ENCODE data around the gene ACCS. TPM values are rescaled to one million over a fixed set of nuclear protein-coding genes. Genes with fewer than 3 reads are reported as not detected.

Gene ACCS
- total and polyA plus RNA-seq, 9 of the 15 experiments (the other 6 are each of a cell fraction or from before 2014, with no cell fraction given): 4.2 to 25.9 (median 16.3) TPM

GRCh38 chr11:44047931-44048431 is 18.1 kb upstream of the ACCS start, which contains the start of gene ACCSL:
ACCSL (plus strand) TSS chr11:44047981; CDS start chr11:44048037, 56 bp downstream.
- in situ Hi-C loops (cut with MboI): no loop called here
- CTCF ChIA-PET (ENCODE audit: low intra/inter-chr PET ratio): no interaction called here
- peaks cover 0 to 11% of the 10 kb centered on the region in 2 experiments; a peak in 4 of 5 replicates for H3K27me3 ChIP-seq (ENCODE audit: control insufficient read depth in 2 of 2, insufficient read depth in 2 of 2, low read length in 2 of 2)
- H3K4me3 ChIP-seq: no peak within 1 kb of the TSS
- H3K36me3 ChIP-seq (ENCODE audit: control insufficient read depth, insufficient read depth, low read length): no peaks in the 10 kb centered on the region
- BruUV-seq (replicated peaks): no TSS peak
- no peak within 1 kb of the TSS for H3K27ac ChIP-seq (ENCODE audit: extremely low read depth, low read depth, low read length)
- intact Hi-C loops (cut with micrococcal nuclease): no loop called here
- H3K4me1 ChIP-seq (replicated peaks in 1 of 2; ENCODE audit: control insufficient read depth in 2 of 2, insufficient read depth in 2 of 2, low read length in 2 of 2): no peaks in the 10 kb centered on the region; a peak in 1 of 5 replicates
- FAIRE-seq (no peak), ATAC-seq (peak; percentile 57; the same call in 2 of the 3 replicates), DNase-seq (ENCODE audit: extremely low read depth in 1 of 4, low spot score in 3 of 4) (peak in 2 of 4 experiments; percentile 18 to 21)
- peaks cover 5% of the 10 kb centered on the region for H3K9me1 ChIP-seq (ENCODE audit: control insufficient read depth, insufficient read depth, low read length)
- WGBS (ENCODE audit: insufficient coverage, low coverage, missing lambda C conversion rate): 2% methylated on average over 12 of the region's 12 CpGs
- H3K4me2 ChIP-seq (ENCODE audit: insufficient read depth, low read length): no peak within 1 kb of the TSS
- POLR2A ChIA-PET: interaction anchor here (0.7 to 0.8 kb wide), 3 partner anchors 14 to 852 kb away, joined by 3 read pairs; no protein-coding TSS in a partner anchor
- H3K9ac ChIP-seq (ENCODE audit: insufficient read depth in 1 of 2, low read depth in 2 of 2, low read length in 2 of 2): no peak within 1 kb of the TSS
- H4K20me1 ChIP-seq (replicated peaks; ENCODE audit: control insufficient read depth, insufficient read depth, low read length): no peaks in the 10 kb centered on the region
- no peaks in the 10 kb centered on the region for H3K79me2 ChIP-seq (ENCODE audit: control insufficient read depth, insufficient read depth, low read length)
- H2AFZ ChIP-seq (ENCODE audit: low read depth, low read length): no peak within 1 kb of the TSS
- no peaks in the 10 kb centered on the region for H3K9me3 ChIP-seq (replicated peaks; ENCODE audit: control insufficient read depth, insufficient read depth, low read depth, low read length)
- TF ChIP-seq ZNF24 (IDR thresholded peaks at IDR 0.05): no peak
- TF ChIP-seq ARID3A (IDR thresholded peaks at IDR 0.05; ENCODE audit: borderline replicate concordance, low read depth, low read length): no peak
- no peak for TF ChIP-seq ZNF197 (CRISPR knock-in tag; IDR thresholded peaks at IDR 0.05; ENCODE audit: low read depth)
- TF ChIP-seq KLF13 (tag; IDR thresholded peaks at IDR 0.05; ENCODE audit: borderline replicate concordance, low read depth): no peak
- peak; percentile 74 for TF ChIP-seq MAFG (tag; conservative IDR thresholded peaks at IDR 0.05)
- TF ChIP-seq MITF (IDR thresholded peaks at IDR 0.05): no peak
- no peak for TF ChIP-seq ZNF143 (CRISPR knock-in tag; IDR thresholded peaks at IDR 0.05)
- TF ChIP-seq CBX3 (IDR thresholded peaks at IDR 0.05; ENCODE audit: borderline replicate concordance in 1 of 2, low read length in 2 of 2): no peak
- no peak for TF ChIP-seq PHF21A (IDR thresholded peaks at IDR 0.05; ENCODE audit: borderline replicate concordance, low read depth)
- TF ChIP-seq ZNF75A (CRISPR knock-in tag; IDR thresholded peaks at IDR 0.05): no peak
- no peak for TF ChIP-seq ARID4B (CRISPR knock-in tag; IDR thresholded peaks at IDR 0.05)
- TF ChIP-seq ZBTB12 (CRISPR knock-in tag; IDR thresholded peaks at IDR 0.05): no peak
